Esophagus muscularis mucosa (tissue), 4 donors: ENCODE data around the gene TBC1D2.

Source experiments
- CTCF ChIP-seq, 3 experiments: fragments of 200-600 bp in 2 of 3; fragments of 450-650 bp in 1 of 3; sonication (generic) in 2 of 3; IDR thresholded peaks; one replicate each; pipeline ENCODE4 v1.5.1; 2017 to 2019; ENCODE audit warnings: antibody characterized with exemption in 3 of 3, mild to moderate bottlenecking in 2 of 3, moderate library complexity in 1 of 3
- EP300 ChIP-seq: sonication (generic); formaldehyde crosslinking; IDR thresholded peaks from one replicate; pipeline ENCODE4 v1.6.1; 2017; ENCODE audit warnings: antibody characterized with exemption
- POLR2A ChIP-seq: fragments of 450-650 bp; IDR thresholded peaks from one replicate; pipeline ENCODE4 v1.6.1; 2017; ENCODE audit warnings: antibody characterized with exemption, moderate library complexity, mild to moderate bottlenecking, low read depth

- TF ChIP-seq CTCF (IDR thresholded peaks at IDR 0.05) (no peak), POLR2A (no peak), EP300 (no peak)
Observed at GRCh38 chr9:98162613-98163012, 92.8 kb downstream of the TBC1D2 start.
